Measurements from ENCODE around the gene GALK2. TPM values are rescaled to one million over a fixed set of nuclear protein-coding genes. Genes with fewer than 3 reads are reported as not detected.

Gene GALK2
- total and polyA plus RNA-seq, 9 donors, result 13.4 to 26.5 (median 15.4) TPM

DNA sequence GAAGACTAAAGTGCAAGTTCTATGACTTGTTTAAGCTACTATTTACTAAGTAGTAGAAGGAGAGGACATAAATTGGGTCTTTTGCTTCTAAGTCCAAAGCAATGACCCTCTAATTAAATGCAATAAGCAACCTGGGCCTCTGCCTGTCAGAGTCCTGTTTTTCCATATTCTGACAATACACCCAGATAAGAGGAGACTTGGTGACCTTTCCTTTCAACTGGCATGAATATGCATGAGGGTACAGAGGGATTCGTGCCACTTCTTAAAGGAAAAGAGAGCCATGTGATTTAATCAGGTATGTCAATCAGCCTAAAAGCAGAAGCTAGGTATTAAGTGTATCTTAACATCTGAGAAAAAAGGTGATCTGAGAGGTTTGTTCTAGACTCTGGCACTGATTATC lies 202.3 kb downstream of the GALK2 start:
- Histone ChIP-seq H3K36me3 (ENCODE audit: control insufficient read depth, insufficient read depth, low read length) (no peaks in the 10 kb centered on the region), H3K4me1 (ENCODE audit: control insufficient read depth, insufficient read depth, low read length) (no peaks in the 10 kb centered on the region), H3K27ac (ENCODE audit: low read length) (no peak overlapping the region), H3K9me3 (replicated peaks; ENCODE audit: control insufficient read depth, low read depth, low read length) (no peaks in the 10 kb centered on the region), H3K27me3 (ENCODE audit: control insufficient read depth, insufficient read depth, low read length) (no peaks in the 10 kb centered on the region), H3K4me3 (ENCODE audit: low read length) (no peak overlapping the region)
- WGBS (ENCODE audit: insufficient coverage), result 75% methylated on average over 1 of the region's 1 CpG
- DNase-seq, result no peak

DNA sequence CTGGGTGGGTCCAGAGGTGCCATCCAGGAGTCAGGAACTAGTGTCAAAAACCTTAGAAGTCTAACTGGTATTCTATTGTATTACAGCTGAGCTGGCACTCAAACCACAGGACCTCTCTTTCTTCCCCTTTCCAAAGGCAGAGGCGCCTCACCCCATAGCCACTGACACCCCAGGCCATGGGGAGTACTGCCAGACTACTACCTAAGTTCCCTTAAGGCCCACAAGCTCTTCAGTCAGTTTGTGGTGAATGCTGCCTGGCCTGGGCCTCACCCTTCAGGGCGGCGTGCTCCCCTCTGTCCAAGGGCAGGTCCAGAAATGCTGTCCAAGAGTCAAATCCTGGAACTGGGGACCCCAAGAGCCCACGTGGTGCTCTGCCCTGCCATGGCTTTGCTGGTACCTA lies 209.9 kb downstream of the GALK2 start:
- Histone ChIP-seq H3K27ac (ENCODE audit: low read length) (no peak overlapping the region), H3K9me3 (replicated peaks; ENCODE audit: control insufficient read depth, low read depth, low read length) (no peaks in the 10 kb centered on the region), H3K4me3 (ENCODE audit: low read length) (no peak overlapping the region), H3K4me1 (ENCODE audit: control insufficient read depth, insufficient read depth, low read length) (no peaks in the 10 kb centered on the region), H3K36me3 (ENCODE audit: control insufficient read depth, insufficient read depth, low read length) (no peaks in the 10 kb centered on the region), H3K27me3 (ENCODE audit: control insufficient read depth, insufficient read depth, low read length) (no peaks in the 10 kb centered on the region)
- DNase-seq, result no peak
- WGBS (ENCODE audit: insufficient coverage), result 85% methylated on average over 3 of the region's 4 CpGs

DNA sequence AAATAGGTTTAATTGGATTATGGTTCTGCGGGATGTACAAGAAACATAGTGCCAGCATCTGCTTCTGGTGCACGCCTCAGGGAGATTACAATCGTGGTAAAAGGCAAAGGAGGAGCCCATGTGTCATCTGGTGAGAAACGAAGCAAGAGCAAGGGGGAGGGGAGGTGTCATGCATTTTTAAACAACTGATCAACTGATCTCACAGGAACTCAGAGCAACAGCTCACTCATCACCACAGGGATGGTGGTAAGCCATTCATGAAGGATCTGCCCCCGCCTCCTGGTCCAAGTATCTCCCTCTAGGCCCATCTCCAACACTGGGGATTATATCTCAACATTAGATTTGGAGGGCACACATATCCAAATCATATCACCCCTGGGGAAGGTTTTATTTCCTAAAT lies 210.9 kb downstream of the GALK2 start:
- H3K27me3 ChIP-seq (ENCODE audit: control insufficient read depth, insufficient read depth, low read length), result no peaks in the 10 kb centered on the region
- no peaks in the 10 kb centered on the region for H3K4me1 ChIP-seq (ENCODE audit: control insufficient read depth, insufficient read depth, low read length)
- no peaks in the 10 kb centered on the region for H3K36me3 ChIP-seq (ENCODE audit: control insufficient read depth, insufficient read depth, low read length)
- H3K4me3 ChIP-seq (ENCODE audit: low read length), result no peak overlapping the region
- DNase-seq, result no peak
- H3K27ac ChIP-seq (ENCODE audit: low read length), result no peak overlapping the region
- no peaks in the 10 kb centered on the region for H3K9me3 ChIP-seq (replicated peaks; ENCODE audit: control insufficient read depth, low read depth, low read length)
- WGBS (ENCODE audit: insufficient coverage), result 86% methylated on average over 3 of the region's 5 CpGs

Other genes starting within 250 kb of the GALK2 start
- gene SHC4, start 206.3 kb upstream of the GALK2 start, total RNA-seq, result 2.0 TPM
- gene SHC4, start 206.3 kb upstream of the GALK2 start, polyA plus RNA-seq (ENCODE audit: insufficient read depth in 1 of 8, insufficient read length in 8 of 8, low replicate concordance in 1 of 8), result 1 to 10 TPM; 1.3 to 3.0 (median 1.8) TPM
- 29.0 TPM for gene SECISBP2L, start 123.8 kb upstream of the GALK2 start, total RNA-seq
- gene SECISBP2L, start 123.8 kb upstream of the GALK2 start, polyA plus RNA-seq (ENCODE audit: insufficient read depth in 1 of 8, insufficient read length in 8 of 8, low replicate concordance in 1 of 8), result 10 to 100 TPM; 18.3 to 35.2 (median 24.2) TPM
- 70.4 TPM for gene COPS2, start 14.6 kb upstream of the GALK2 start, total RNA-seq
- 100 to 1,000 TPM in 1 of 8 donors, 10 to 100 TPM in 7; 82.9 to 102 (median 91.0) TPM for gene COPS2, start 14.6 kb upstream of the GALK2 start, polyA plus RNA-seq (ENCODE audit: insufficient read depth in 1 of 8, insufficient read length in 8 of 8, low replicate concordance in 1 of 8)